ENCODE measurements around the gene CYB561. TPM values are rescaled to one million over a fixed set of nuclear protein-coding genes. Genes with fewer than 3 reads are reported as not detected.

The CYB561 gene
- total RNA-seq, 2 experiments from 2014 or later = 2.0 to 2.4 TPM

DNA sequence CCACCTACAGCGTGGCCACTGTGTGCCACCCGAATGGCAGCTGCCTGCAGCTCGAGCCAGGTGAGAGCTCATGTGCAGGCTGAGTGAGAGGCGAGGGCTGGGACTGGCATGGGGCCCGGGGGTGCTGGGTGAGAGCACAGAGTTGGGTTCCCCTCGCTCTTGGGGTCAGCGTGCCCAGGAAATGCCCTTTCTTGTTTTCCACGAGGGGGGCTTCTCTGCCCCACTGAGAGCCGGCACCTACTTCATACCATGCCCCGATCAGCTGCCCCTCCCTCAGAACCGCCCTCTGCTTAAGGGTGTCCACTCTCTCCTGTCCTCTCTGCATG lies 40.9 kb upstream of the CYB561 start:
- no peak overlapping the region for H3K4me3 Mint-ChIP-seq
- no peak for DNase-seq
- H3K27me3 Mint-ChIP-seq (ENCODE audit: low read depth) = no peaks in the 10 kb centered on the region
- ChIA-PET CTCF (interaction anchor here (1.0 to 2.4 kb wide), 3 partner anchors 9 to 125 kb away, joined by 3 to 9 read pairs (median 8); no protein-coding TSS in a partner anchor), POLR2A (no interaction called here)
- ATAC-seq = no peak
- no peaks in the 10 kb centered on the region for H3K9me3 Mint-ChIP-seq (ENCODE audit: insufficient read depth)
- H3K4me1 Mint-ChIP-seq (ENCODE audit: low read depth) = no peaks in the 10 kb centered on the region
- H3K36me3 Mint-ChIP-seq (ENCODE audit: low read depth) = no peaks in the 10 kb centered on the region
- H3K27ac Mint-ChIP-seq = no peak overlapping the region

DNA sequence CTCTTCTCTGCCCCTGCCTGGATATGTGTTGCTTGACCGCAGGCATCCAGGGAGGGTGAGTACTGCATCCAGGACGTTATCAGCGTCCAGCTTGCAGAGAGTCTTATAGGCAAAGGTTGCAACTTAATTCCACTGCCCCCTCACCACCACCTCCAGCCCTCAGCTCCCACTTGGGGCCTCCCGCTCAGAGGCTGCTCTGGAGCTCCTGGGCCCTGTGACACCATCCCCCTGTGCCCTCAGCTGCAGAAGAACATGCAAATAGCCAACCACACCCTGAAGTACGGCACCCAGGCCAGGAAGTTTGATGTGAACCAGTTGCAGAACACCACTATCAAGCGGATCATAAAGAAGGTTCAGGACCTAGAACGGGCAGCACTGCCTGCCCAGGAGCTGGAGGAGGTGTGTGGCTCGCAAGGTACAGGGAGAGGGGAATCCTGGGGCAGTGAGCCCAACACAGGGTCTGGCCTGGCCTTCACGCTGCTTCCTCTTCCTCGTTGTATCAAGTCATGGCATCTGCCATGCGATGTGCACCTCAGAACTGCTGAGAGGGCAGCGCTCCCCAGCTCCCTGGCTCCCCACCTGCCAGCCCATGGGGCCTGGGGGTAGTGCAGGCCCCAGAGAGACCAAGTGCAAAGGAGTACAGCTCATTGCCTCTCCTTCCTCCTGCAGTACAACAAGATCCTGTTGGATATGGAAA lies 40.4 kb upstream of the CYB561 start:
- ATAC-seq = no peak
- Mint-ChIP-seq H3K4me1 (ENCODE audit: low read depth) (no peaks in the 10 kb centered on the region), H3K27me3 (ENCODE audit: low read depth) (no peaks in the 10 kb centered on the region), H3K36me3 (ENCODE audit: low read depth) (no peaks in the 10 kb centered on the region), H3K4me3 (no peak overlapping the region), H3K27ac (no peak overlapping the region), H3K9me3 (ENCODE audit: insufficient read depth) (no peaks in the 10 kb centered on the region)
- CTCF ChIA-PET = interaction anchor here (1.0 to 2.4 kb wide), 3 partner anchors 8 to 126 kb away, joined by 3 to 9 read pairs (median 8); no protein-coding TSS in a partner anchor
- DNase-seq = no peak
- POLR2A ChIA-PET = no interaction called here

GRCh38 chr17:63483655-63484575 lies 37.8 kb upstream of the CYB561 start:
- DNase-seq (no peak), ATAC-seq (no peak)
- Mint-ChIP-seq H3K9me3 (ENCODE audit: insufficient read depth) (no peaks in the 10 kb centered on the region), H3K4me3 (no peak overlapping the region), H3K27me3 (ENCODE audit: low read depth) (peaks cover 1% of the 10 kb centered on the region), H3K4me1 (ENCODE audit: low read depth) (peaks cover 2% of the 10 kb centered on the region), H3K27ac (no peak overlapping the region), H3K36me3 (ENCODE audit: low read depth) (no peaks in the 10 kb centered on the region)
- ChIA-PET POLR2A (no interaction called here), CTCF (no interaction called here)

DNA sequence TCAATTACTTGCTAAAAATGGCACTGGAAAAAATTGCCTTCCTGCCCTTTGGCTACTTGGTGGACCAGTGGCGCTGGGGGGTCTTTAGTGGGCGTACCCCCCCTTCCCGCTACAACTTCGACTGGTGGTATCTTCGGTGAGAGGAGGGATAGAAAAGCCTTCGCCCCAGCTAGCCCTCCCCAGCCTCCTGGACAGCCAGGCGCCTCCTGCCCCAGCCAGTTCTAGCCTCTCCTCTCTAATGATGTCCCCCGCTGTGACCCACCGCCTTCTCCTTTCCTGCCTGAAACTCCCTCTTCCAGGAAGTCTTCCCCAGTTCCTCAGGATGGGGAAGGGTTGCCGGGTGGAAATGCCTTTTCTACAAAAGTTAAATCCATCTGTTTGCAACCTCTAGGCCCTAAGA lies 36.9 kb upstream of the CYB561 start:
- DNase-seq = no peak
- no peaks in the 10 kb centered on the region for H3K36me3 Mint-ChIP-seq (ENCODE audit: low read depth)
- ChIA-PET CTCF (interaction anchor here (7.3 kb wide), 1 partner anchor 52 kb away, joined by 270 read pairs; no protein-coding TSS in a partner anchor), POLR2A (no interaction called here)
- peaks cover 6% of the 10 kb centered on the region for H3K4me1 Mint-ChIP-seq (ENCODE audit: low read depth)
- no peak overlapping the region for H3K4me3 Mint-ChIP-seq
- no peak for ATAC-seq
- no peaks in the 10 kb centered on the region for H3K9me3 Mint-ChIP-seq (ENCODE audit: insufficient read depth)
- peaks cover 8% of the 10 kb centered on the region for H3K27me3 Mint-ChIP-seq (ENCODE audit: low read depth)
- H3K27ac Mint-ChIP-seq = no peak overlapping the region

DNA sequence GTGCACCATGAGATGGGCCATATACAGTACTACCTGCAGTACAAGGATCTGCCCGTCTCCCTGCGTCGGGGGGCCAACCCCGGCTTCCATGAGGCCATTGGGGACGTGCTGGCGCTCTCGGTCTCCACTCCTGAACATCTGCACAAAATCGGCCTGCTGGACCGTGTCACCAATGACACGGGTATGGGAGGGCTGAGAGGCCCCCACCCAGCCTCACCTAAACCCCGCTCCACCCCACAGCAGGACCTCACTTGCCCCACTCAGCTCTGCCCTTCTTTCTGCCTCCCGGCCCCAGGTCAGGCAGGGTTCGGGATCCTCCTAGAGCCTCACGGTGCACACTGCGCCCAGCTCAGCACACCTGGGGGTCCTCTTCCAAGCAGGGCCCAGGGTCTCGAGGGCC lies 36.4 kb upstream of the CYB561 start:
- Mint-ChIP-seq H3K9me3 (ENCODE audit: insufficient read depth) (no peaks in the 10 kb centered on the region), H3K27me3 (ENCODE audit: low read depth) (peaks cover 13% of the 10 kb centered on the region), H3K36me3 (ENCODE audit: low read depth) (no peaks in the 10 kb centered on the region), H3K4me1 (ENCODE audit: low read depth) (peaks cover 11% of the 10 kb centered on the region), H3K4me3 (no peak overlapping the region), H3K27ac (no peak overlapping the region)
- no peak for DNase-seq
- ChIA-PET CTCF (interaction anchor here (7.3 kb wide), 1 partner anchor 52 kb away, joined by 270 read pairs; no protein-coding TSS in a partner anchor), POLR2A (no interaction called here)
- ATAC-seq = no peak

DNA sequence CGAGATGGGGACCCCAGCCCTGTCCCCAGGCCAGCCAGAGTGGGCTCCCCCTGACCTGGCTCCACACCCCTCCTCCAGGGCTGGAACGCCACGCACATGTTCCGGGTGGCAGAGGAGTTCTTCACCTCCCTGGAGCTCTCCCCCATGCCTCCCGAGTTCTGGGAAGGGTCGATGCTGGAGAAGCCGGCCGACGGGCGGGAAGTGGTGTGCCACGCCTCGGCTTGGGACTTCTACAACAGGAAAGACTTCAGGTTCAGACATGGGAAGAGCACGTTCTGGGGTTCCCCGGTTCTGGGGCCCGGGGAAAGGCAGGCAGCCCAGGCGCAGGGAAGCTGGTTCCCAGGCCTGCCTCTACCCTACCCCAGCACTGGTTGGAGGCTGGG lies 35.4 kb upstream of the CYB561 start:
- Mint-ChIP-seq H3K9me3 (ENCODE audit: insufficient read depth) (no peaks in the 10 kb centered on the region), H3K27ac (no peak overlapping the region), H3K27me3 (ENCODE audit: low read depth) (peaks cover 17% of the 10 kb centered on the region), H3K36me3 (ENCODE audit: low read depth) (no peaks in the 10 kb centered on the region), H3K4me1 (ENCODE audit: low read depth) (peaks cover 12% of the 10 kb centered on the region), H3K4me3 (no peak overlapping the region)
- ATAC-seq (no peak), DNase-seq (no peak)
- ChIA-PET CTCF (interaction anchor here (0.8 to 7.3 kb wide), 2 partner anchors 51 to 130 kb away, joined by 4 to 270 read pairs; no protein-coding TSS in a partner anchor), POLR2A (no interaction called here)

DNA sequence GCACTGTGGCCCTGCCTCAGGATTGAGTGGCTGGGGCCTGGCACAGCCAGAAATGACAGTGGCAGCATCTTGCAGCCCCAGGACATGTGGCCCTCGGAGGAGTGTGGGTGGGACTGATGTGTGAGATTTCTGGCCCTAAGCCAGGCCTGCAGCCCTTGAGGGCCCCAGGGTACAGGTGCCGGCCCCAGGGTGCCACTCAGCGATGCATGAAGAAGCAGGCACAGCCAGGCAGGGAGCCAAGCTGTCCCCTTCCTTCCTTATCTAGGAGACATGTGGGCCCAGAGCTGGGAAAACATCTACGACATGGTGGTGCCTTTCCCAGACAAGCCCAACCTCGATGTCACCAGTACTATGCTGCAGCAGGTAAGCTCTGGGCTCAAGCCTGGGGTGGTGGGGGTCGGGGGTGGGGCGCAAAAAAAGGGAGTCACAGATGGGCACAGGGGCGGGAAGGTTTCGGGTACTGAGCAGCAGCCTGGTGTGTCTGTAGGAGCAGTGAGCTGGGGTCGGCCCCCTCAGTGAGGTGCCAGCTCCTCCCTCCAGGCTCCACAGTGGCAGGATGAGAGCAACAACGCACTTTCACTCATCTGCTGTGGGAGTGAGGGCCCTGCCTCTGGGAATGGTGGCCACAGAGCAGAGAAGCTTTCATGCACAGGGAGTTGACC lies 34.9 kb upstream of the CYB561 start:
- Mint-ChIP-seq H3K27ac (no peak overlapping the region), H3K36me3 (ENCODE audit: low read depth) (no peaks in the 10 kb centered on the region), H3K9me3 (ENCODE audit: insufficient read depth) (no peaks in the 10 kb centered on the region), H3K4me1 (ENCODE audit: low read depth) (peaks cover 15% of the 10 kb centered on the region), H3K4me3 (no peak overlapping the region), H3K27me3 (ENCODE audit: low read depth) (peaks cover 21% of the 10 kb centered on the region)
- ATAC-seq = no peak
- ChIA-PET POLR2A (interaction anchor here (0.6 kb wide), 2 partner anchors 29 to 718 kb away, joined by 3 to 4 read pairs; no protein-coding TSS in a partner anchor), CTCF (interaction anchor here (0.8 to 7.3 kb wide), 2 partner anchors 50 to 131 kb away, joined by 4 to 270 read pairs; no protein-coding TSS in a partner anchor)
- DNase-seq = no peak

DNA sequence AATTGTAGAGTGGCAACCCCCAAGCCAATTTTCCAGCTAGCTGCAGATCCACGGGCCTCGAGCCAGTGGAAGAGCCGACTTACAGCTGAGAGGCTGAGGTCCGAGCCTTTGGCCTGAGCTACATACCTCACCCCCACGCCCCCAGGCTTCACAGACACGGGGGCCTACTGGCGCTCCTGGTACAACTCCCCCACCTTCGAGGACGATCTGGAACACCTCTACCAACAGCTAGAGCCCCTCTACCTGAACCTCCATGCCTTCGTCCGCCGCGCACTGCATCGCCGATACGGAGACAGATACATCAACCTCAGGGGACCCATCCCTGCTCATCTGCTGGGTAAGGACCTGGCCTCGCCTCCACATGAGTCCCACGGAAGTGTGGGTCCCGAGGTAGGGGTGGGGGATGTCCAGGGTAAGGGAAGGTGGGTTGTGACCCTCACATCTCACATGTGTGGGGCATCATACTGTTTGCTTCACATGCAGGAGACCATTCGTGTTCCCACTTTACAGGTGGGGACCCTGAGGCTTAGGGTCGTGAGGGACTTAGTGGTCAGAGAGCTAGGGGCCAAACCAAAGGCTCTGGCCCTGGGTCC lies 34.2 kb upstream of the CYB561 start:
- CTCF ChIA-PET = interaction anchor here (1.0 to 7.3 kb wide), 9 partner anchors 11 to 129 kb away, joined by 4 to 270 read pairs (median 7); no protein-coding TSS in a partner anchor
- no peaks in the 10 kb centered on the region for H3K9me3 Mint-ChIP-seq (ENCODE audit: insufficient read depth)
- H3K27ac Mint-ChIP-seq = no peak overlapping the region

DNA sequence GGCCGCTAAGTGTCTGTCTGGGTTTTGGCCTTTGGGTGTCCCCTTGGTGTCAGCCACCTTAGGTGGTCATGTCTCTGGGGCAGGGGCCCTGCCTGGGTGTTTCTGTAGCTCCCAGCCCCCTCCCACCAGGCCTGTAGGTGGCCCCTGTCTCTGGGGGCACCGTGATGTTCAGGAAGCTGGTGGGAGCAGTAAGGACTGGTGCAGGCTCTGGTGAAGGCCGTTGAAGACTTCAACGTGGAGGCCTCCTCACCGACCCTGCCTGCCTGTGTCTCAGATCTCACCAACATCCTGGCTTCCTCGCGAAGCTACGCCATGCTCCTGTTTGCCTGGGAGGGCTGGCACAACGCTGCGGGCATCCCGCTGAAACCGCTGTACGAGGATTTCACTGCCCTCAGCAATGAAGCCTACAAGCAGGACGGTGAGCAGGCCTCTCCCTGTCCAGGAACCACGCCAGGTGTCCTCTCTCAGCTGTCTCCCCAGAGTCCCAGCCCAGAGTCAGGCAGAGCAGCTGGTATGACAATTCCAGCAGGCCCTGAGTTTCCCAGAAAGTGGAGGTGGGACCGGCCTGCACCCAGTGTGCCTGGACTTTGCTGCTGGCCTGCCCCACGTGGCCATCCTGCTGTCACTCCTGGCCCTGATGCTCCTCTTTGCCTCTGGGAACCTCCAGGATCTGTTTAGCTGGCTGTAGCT lies 33.5 kb upstream of the CYB561 start:
- Mint-ChIP-seq H3K27ac (no peak overlapping the region), H3K4me3 (no peak overlapping the region), H3K36me3 (ENCODE audit: low read depth) (no peaks in the 10 kb centered on the region), H3K27me3 (ENCODE audit: low read depth) (peaks cover 34% of the 10 kb centered on the region), H3K4me1 (ENCODE audit: low read depth) (peaks cover 16% of the 10 kb centered on the region), H3K9me3 (ENCODE audit: insufficient read depth) (no peaks in the 10 kb centered on the region)
- DNase-seq (no peak), ATAC-seq (no peak)
- ChIA-PET CTCF (interaction anchor here (0.6 to 7.3 kb wide), 21 partner anchors 10 to 801 kb away, joined by 3 to 270 read pairs (median 4); partner anchors contain the start of gene DCAF7), POLR2A (no interaction called here)

More for the DNA sequence above, 34.2 kb upstream of the CYB561 start:
- ATAC-seq = no peak
- POLR2A ChIA-PET = interaction anchor here (0.5 to 0.6 kb wide), 3 partner anchors 18 to 717 kb away, joined by 3 to 4 read pairs (median 3); no protein-coding TSS in a partner anchor
- Mint-ChIP-seq H3K27me3 (ENCODE audit: low read depth) (peaks cover 28% of the 10 kb centered on the region), H3K36me3 (ENCODE audit: low read depth) (no peaks in the 10 kb centered on the region), H3K4me3 (no peak overlapping the region), H3K4me1 (ENCODE audit: low read depth) (peaks cover 16% of the 10 kb centered on the region)
- no peak for DNase-seq

DNA sequence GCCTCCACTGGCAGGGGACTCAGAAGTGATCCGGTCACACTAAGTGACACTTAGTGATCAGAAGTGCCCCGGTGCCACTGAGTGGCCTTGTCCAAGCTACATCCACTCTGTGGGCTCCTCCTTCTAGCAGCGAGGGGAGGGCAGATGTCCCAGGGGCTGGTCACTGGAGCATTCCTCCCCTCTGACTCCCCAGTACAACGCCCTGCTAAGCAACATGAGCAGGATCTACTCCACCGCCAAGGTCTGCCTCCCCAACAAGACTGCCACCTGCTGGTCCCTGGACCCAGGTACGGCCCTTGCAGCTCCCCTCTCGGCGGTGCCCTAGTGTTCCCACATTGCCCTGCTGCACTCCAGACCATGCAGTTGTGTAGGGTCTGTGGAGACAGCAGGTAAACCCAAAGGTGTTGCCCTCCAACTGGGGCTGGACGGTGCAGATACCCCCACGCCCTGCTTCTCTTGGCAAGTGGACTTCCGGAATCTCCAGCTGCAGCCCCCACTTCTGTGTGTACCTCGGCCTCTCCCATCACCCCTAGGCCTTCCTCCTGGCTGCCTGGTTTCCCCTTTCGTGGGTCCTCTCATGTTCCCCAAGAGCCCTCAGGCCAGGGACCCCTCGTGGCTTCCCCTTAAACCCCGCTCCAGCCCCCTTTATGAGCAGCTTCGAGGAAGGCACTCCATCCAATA lies 32.8 kb upstream of the CYB561 start:
- no peaks in the 10 kb centered on the region for H3K9me3 Mint-ChIP-seq (ENCODE audit: insufficient read depth)
- ChIA-PET CTCF (interaction anchor here (0.6 to 7.3 kb wide), 23 partner anchors 9 to 801 kb away, joined by 3 to 270 read pairs (median 5); partner anchors contain the start of gene DCAF7), POLR2A (no interaction called here)
- no peaks in the 10 kb centered on the region for H3K36me3 Mint-ChIP-seq (ENCODE audit: low read depth)
- no peak overlapping the region for H3K4me3 Mint-ChIP-seq
- peaks cover 39% of the 10 kb centered on the region for H3K27me3 Mint-ChIP-seq (ENCODE audit: low read depth)
- peak; percentile 89 for ATAC-seq
- H3K4me1 Mint-ChIP-seq (ENCODE audit: low read depth) = peaks cover 16% of the 10 kb centered on the region
- DNase-seq = peak; percentile 87
- H3K27ac Mint-ChIP-seq = no peak overlapping the region

Measured in activated CD8-positive, alpha-beta T cell treated with anti-CD3 and anti-CD28 coated beads, Interleukin-2, amount 10 ng/mL, durations not matched to agents 7 days and 5 days (primary cell).